Neuron (in vitro differentiated cells): ENCODE results near the gene SETSIP.
"Not testable (repeated sequence)": the region's sequence is repeated elsewhere in the genome, so short reads cannot be mapped to it uniquely, and the experiment has no call there.

Experiments used
- H2AFZ ChIP-seq: one replicate; pipeline ENCODE4 v1.6.1; 2013; ENCODE audit warnings: low read depth, mild to moderate bottlenecking, inconsistent platforms, low read length, moderate library complexity
- H3K27me3 ChIP-seq: one replicate; pipeline ENCODE4 v1.6.1; 2013; ENCODE audit warnings: low read length; ENCODE audit not compliant: insufficient read depth
- H3K36me3 ChIP-seq: one replicate; pipeline ENCODE4 v1.6.1; 2013; ENCODE audit warnings: low read length; ENCODE audit not compliant: insufficient read depth
- H3K4me1 ChIP-seq: one replicate; pipeline ENCODE4 v1.6.1; 2013; ENCODE audit warnings: low read length; ENCODE audit not compliant: insufficient read depth
- H3K4me3 ChIP-seq: 2 replicates; pipeline ENCODE4 v1.5.1; 2013; ENCODE audit warnings: mild to moderate bottlenecking, low read length, moderate library complexity
- H3K9me3 ChIP-seq: one replicate; pipeline ENCODE4 v1.6.1; 2013; ENCODE audit warnings: low read length

SETSIP gene

GRCh38 chr1:92038695-92039346, 36.4 kb downstream of the SETSIP start:
- Histone ChIP-seq H2AFZ (no peak overlapping the region), H3K36me3 (no peaks in the 10 kb centered on the region), H3K4me1 (peaks cover 27% of the 10 kb centered on the region), H3K4me3 (no peak overlapping the region), H3K27me3 (no peaks in the 10 kb centered on the region), H3K9me3 (no peaks in the 10 kb centered on the region)

- H3K27me3 ChIP-seq, result no peaks in the 10 kb centered on the region
- peaks cover 27% of the 10 kb centered on the region for H3K4me1 ChIP-seq
- peak overlapping the region; percentile 12 for H2AFZ ChIP-seq
- no peaks in the 10 kb centered on the region for H3K36me3 ChIP-seq
- no peaks in the 10 kb centered on the region for H3K9me3 ChIP-seq
- peak overlapping the region; percentile 12 for H3K4me3 ChIP-seq
Measured at GRCh38 chr1:92037400-92037799, 37.8 kb downstream of the SETSIP start.

DNA sequence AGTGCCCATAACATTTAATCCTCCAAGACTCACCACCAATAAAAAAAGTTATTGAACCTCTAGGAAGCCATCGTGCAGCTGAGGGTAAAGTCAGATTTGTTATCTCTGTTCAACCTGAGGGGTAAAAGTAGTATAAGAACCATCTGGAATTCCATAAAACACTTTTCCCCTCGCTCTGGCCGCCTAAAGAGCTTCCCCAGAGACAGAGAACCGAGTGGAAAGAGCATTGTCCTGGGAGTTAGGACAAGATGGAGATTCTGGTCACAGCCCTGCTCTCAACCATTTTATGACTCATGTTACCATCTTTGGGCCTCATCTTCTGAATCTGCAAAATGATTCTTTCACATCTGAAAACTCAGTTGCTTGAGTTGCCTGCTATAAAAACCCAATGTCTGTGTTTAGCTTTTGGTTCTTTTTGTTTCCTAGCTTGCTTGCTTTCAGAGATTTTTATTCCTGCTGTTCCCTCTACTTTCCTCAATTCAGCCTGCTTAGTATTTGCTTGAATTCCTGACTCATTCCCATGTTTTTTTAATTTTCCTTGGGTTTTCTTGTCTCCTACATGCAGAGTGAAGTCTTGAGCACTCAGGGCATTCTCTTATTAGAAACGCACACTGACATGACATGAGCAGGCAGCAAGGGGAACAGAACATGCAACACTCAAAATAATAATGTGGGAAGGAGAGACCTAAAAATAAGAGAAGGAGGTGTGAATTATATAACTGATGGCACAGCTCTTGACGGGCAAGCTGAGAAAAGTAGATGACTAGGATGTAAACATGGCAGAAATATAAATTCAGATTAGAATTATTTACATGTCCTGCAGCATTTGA, 43.7 kb downstream of the SETSIP start:
- H3K36me3 ChIP-seq, result no peaks in the 10 kb centered on the region
- no peaks in the 10 kb centered on the region for H3K9me3 ChIP-seq
- peaks cover 14% of the 10 kb centered on the region for H3K4me1 ChIP-seq
- no peaks in the 10 kb centered on the region for H3K27me3 ChIP-seq
- peak overlapping the region; percentile 77 for H2AFZ ChIP-seq
- H3K4me3 ChIP-seq, result no peak overlapping the region

- Histone ChIP-seq H3K9me3 (no peaks in the 10 kb centered on the region), H3K36me3 (no peaks in the 10 kb centered on the region), H3K4me3 (peak overlapping the region; percentile 59), H2AFZ (peak overlapping the region; percentile 77), H3K27me3 (no peaks in the 10 kb centered on the region), H3K4me1 (peaks cover 9% of the 10 kb centered on the region)
Measured at GRCh38 chr1:92030656-92031107, 44.5 kb downstream of the SETSIP start.

- Histone ChIP-seq H3K4me3 (peak overlapping the region; percentile 59), H3K27me3 (no peaks in the 10 kb centered on the region), H3K36me3 (no peaks in the 10 kb centered on the region), H3K9me3 (no peaks in the 10 kb centered on the region), H2AFZ (no peak overlapping the region), H3K4me1 (peaks cover 9% of the 10 kb centered on the region)
Measured at GRCh38 chr1:92029241-92029922, 45.8 kb downstream of the SETSIP start.

DNA sequence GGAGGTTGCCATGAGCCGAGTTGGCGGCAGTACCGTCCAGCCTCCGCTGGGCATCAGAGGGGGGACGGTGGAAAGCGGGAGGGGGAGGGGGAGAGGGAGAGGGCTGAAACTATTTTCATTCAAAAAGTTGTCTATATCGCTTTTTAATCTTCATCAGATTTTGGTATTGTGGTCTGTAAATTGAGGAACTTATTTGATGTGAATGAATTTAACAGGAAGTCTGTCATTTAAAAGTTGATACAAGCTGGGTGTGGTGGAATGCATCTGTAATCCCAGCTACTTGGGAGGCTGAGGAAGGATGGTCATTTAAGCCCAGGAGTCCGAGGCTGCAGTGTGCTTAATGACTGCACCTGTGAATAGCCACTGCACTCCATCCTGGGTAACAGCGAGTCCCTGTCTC, 48.4 kb downstream of the SETSIP start:
- peaks cover 9% of the 10 kb centered on the region for H3K4me1 ChIP-seq
- H3K4me3 ChIP-seq, result no peak overlapping the region
- H2AFZ ChIP-seq, result no peak overlapping the region
- H3K27me3 ChIP-seq, result no peaks in the 10 kb centered on the region
- no peaks in the 10 kb centered on the region for H3K36me3 ChIP-seq
- peaks cover 3% of the 10 kb centered on the region for H3K9me3 ChIP-seq

DNA sequence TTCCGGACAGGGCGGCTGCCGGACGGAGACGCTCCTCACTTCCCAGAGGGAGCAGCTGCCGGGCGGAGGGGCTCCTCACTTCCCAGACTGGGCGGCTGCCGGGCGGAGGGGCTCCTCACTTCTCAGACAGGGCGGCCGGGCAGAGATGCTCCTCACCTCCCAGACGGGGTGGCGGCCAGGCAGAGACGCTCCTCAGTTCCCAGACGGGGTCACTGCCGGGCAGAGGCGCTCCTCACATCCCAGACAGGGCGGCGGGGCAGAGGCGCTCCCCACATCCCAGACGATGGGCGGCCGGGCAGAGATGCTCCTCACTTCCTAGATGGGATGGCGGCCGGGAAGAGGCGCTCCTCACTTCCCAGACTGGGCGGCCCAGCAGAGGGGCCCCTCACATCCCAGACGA, 49.2 kb downstream of the SETSIP start:
- not testable (repeated sequence) for H2AFZ ChIP-seq, H3K36me3 ChIP-seq, H3K9me3 ChIP-seq, H3K4me1 ChIP-seq, H3K27me3 ChIP-seq, H3K4me3 ChIP-seq
